NCI-H2081 (cell line): ENCODE results near the gene FAM24A.
"Not testable (repeated sequence)": the region's sequence is repeated elsewhere in the genome, so short reads cannot be mapped to it uniquely, and the experiment has no call there.

Experiments
- DNase-seq, 2 experiments: peaks; one replicate each; lab custom pipeline; 2025; lab: John Stamatoyannopoulos, UW

Gene FAM24A

DNA sequence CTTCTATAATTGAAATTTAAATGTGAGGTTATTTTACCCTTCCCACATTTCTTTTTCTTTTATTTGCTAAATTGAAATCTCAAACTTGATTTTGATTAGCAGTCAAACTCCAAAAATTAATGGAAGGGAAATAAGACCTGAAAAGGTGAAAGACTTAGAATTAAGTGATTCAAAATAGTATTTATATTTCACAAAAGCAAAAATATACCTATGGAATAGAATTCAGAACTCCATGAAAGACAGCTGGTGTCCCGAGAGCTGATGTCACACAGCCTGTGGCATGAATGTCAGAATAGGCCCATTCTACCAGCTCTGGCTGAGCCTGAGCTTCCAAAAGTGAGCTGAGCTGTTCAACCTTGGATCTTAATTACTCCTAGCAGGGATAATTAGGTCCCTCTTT is at the start of gene FAM24A:
FAM24A (plus strand) TSS at position 301 of the 400 bp plus-strand sequence. CDS start 1,025 bp downstream, outside the sequence.
- no peak for DNase-seq

DNA sequence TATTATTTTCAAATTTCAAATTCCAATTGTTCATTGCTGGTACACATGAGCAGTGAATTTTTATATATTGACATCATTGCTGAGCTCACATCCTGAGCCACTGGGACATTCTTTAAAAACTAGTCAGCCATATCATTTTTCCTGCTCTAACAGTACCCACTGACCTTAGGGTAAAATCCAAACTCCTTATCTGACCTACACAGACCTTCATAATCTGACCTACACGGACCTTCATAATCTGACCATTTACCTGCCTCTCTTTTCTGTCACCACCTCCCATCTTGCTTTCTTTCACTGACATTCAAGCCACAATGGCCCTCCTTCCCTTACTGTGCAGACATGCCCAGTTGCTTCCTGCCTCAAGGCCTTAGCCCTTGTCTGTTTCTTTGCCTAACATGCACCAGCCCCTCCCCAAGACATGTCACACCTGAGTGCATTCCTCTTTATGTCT is 48.7 kb upstream of the FAM24A start:
- no peak for DNase-seq

- no peak for DNase-seq
Observed at GRCh38 chr10:122863216-122864193, 46.9 kb upstream of the FAM24A start.

DNA sequence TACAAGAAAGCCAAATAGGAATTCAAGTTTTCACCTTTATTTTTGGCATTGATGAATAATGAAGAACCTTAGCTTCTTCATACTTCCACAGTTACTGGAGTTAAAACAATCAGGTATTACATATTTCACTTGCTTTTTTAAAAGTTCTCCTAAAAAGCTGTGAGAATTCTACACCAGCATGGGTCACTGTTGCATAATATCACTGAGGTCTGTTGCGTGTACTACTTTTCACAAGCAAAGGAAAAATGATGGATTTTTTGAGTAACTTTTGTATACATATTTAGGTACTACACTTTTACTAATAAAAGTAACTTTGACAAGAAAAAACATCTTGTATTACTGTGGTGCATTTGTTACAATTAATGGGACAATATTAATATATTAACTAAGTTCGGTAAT is 46.2 kb upstream of the FAM24A start:
- DNase-seq: no peak

DNA sequence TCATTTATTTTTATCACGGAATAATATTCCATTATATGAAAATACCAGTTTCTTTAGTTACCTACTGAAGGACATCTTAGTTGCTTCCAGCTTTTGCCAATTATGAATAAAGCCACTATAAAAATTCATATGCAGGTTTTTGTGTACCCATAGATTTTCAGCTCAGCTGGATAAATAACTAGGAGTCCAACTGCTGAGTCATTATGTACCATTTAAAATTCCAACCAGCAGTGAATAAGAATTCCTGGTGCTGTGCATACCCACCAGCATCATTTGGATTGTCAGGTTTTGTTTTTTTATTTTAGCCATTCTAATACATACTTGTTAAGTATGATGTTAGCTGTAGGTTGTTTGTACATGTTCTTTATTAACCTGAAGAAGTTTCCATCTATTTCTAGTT is 45.5 kb upstream of the FAM24A start:
- peak in 1 of 2 experiments; percentile 4 for DNase-seq

DNA sequence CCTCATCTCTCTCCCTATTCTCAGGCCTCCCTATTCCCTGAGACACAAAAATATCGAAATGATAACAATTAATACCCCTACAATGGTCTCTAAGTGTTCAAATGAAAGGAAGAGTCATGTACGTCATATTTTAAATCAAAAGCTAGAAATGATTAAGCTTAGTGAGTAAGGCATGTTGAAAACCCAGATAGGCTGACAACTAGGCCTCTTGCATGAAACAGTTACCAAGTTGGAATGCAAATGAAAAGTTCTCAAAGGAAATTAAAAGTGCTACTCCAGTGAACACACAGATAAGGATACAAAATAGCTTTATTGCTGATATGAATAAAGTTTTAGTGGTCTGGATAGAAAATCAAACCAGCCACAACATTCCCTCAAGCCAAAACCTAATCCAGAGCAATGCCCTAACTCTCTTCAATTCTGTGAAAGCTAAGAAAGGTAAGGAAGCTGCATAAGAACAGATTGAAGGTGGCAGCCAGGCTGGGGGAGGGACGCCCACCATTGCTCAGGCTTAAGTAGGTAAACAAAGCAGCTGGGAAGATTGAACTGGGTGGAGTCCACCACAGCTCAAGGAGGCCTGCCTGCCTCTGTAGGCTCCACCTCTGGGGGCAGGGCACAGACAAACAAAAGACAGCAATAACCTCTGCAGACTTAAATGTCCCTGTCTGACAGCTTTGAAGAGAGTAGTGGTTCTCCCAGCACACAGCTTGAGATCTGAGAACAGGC is 43.5 kb upstream of the FAM24A start:
- not testable (repeated sequence) for DNase-seq

- not testable (repeated sequence) for DNase-seq
Observed at GRCh38 chr10:122868768-122869167, 41.6 kb upstream of the FAM24A start.

- not testable (repeated sequence) for DNase-seq
Observed at GRCh38 chr10:122871947-122872346, 38.5 kb upstream of the FAM24A start.

- DNase-seq: no peak
Observed at GRCh38 chr10:122875843-122876466, 34.5 kb upstream of the FAM24A start.

DNA sequence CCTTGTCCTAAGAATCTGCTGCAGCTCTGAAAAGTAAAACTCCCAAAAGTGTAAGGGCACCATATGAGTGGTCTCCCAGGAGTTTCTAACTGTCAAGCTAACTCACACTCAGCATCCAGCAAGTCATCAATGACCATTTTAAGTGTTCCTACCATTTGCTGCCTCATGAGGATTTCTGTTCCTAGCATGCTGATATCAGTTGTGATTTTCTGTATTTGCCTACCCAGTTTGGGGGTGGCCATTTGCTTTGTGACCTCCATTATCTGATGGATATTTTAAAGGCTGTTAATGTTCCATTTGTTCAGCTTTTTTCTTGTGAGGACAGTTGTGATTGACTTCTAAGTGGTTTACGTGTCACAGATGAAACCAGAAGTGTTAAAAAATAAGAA is 33.9 kb upstream of the FAM24A start:
- no peak for DNase-seq

DNA sequence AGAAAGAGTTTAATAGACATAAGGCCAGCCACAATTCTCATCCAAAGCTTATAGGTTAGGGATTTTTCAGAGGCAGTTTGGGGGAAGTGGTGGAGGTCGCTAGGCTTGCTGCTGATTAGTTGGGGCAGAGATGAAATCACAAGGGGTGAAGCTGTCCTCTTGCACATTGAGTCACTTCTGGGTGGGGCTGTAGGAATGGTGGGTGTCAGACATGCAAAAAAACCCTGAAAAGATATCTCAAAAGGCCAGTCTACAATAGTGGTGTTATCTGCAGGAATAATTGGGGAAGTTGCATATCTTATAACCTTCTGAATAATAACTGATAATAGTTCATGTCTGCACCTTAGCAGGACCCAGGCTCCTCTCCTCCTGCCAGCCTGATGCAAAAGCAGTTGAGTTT is 33.1 kb upstream of the FAM24A start:
- DNase-seq: no peak

GRCh38 chr10:122878799-122879338 is 31.5 kb upstream of the FAM24A start:
- peak in 1 of 2 experiments; percentile 51 for DNase-seq

DNA sequence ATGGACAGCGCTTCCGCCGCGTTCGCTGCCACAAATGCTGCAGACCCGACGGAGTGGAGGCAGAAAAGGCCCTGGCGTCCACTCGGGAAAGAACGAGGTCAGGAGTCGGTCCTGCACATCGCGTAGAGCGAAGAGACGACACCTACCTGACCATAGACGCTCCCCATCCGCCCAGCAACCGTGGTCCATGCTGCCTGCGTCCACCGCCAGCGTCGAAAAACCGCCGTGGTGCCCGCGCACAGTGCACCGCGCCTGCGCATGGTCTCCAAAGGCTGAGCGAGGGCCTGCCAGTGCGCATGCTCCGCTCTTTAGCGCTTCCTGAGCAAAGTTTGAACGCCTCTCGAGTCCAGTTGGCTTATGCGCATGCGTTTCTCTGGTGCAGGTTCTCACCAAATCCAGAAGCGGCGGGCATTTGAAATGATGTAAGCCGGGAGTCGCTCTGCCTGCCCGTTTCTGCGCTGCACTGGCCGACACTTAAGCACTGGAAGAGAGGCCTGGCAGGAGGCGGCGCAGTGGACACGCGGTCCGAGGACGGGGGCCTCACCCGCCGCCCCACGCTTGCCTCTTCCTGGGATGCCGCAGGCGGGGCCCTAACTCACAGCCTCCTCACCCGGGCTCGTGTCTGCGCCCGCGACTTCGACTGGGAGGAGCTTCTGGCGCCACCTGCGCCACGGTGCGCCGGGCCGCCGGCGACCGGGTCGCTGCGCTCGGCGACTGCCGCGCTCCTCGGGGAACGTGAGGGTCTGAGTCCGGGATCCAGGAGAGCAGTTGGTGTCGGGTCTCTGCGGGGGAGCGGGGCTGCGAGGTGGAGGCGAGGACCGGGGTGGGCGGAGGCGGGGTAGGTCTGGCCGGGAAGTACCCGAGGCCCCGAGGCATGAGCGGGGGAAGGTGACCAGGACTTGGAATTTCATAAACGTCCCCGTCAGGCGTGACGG is 30.8 kb upstream of the FAM24A start, which contains the start of gene FAM24B:
FAM24B (minus strand) TSS at position 243 of the 935 bp plus-strand sequence. CDS start 29,066 bp downstream, outside the sequence.
- peak; percentile 91 to 95 for DNase-seq

DNA sequence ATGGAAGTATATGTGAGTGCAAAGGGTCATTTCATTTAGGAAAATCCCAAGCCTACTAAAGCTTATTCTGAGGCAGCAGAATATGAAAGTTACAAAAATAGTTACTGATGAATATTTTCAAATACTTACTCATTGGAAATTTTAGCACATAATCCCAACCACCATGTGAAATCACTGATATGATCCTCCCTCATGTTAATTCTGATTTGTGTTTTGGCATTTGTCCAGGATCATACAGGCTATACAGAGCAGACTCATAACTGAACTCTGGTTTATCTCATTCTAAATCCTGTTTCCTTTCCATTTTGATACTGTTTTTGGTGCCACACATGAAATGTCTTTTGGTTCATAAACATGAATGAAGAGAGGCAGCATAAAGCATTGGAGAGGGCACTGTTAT is 27.6 kb upstream of the FAM24A start:
- no peak for DNase-seq

- DNase-seq: no peak
Observed at GRCh38 chr10:122884166-122884565, 26.2 kb upstream of the FAM24A start.

DNA sequence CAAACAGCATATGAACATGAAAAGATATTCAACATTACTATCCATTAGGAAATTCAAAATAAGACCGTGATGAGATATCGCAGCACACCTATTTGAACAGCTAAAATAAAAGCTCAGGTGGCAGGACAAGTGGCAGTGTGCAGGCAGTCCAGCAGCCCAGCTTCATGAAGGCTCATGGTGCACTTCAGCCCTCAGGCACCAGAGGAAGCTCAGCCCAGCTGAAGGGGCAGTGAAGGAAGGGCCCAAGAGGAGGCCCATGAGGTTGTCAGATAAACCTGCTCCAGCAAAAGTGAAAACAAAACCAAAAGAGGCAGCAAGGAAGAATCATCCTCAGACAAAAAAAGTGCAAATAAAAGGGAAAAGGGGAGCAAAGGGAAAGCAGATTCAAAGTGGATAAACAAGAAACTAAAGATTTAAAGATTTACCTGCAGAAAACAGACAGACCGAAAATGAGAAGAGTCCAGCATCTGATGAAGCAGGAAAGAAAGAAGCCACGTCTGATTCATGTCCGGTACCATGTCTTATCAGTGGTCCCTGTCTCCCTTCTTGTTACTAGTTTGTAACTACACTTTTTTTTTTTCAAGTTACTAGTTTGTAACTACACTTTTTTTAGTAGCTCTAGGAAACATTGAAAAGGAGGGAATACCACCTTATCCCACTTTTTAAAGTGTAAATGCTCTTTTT is 16.0 kb upstream of the FAM24A start:
- DNase-seq: no peak

GRCh38 chr10:122903861-122904260 is 6.5 kb upstream of the FAM24A start:
- not testable (repeated sequence) for DNase-seq

GRCh38 chr10:122911889-122912484 is 1.6 kb downstream of the FAM24A start:
- DNase-seq: peak in 1 of 2 experiments; percentile 0

DNA sequence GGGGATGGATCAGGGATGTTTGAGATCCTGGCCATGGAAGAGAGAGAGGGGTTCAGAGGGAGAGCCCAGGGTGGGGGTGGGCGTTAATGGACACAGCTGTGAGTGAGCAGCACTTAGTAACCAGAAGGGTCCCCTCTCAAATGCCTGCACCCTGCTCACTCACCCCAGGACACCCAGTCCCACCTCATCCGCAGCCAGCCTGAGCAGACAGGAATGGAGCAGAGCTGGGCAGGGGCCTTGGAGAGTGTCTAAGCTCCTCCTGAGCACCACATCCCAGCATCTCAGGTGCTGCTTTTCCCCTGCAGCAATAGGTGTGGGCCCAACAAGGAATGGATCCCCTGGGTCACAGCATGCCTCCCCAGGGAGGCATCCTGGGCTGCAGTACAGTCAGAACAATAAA is 5.3 kb downstream of the FAM24A start:
- DNase-seq: no peak

DNA sequence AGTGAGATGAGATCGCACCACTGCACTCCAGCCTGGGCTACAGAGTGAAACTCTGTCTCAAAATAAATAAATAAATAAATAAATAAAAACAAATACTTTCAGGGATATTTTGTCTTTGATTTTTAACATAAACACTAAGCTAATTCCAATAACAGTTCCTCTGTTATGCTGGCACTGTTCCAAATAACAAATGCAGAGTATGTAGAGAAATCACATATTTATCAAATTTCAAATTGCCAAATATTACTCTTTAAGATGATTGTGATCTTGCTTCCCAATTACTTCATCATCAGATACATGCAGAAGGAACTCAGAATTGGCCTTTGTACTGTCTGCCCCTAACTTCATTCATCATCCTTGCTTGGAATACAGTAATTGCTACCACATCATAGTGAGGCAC is 19.7 kb downstream of the FAM24A start:
- no peak for DNase-seq
